Measurements from ENCODE around the gene MMP17.

Gene MMP17

DNA sequence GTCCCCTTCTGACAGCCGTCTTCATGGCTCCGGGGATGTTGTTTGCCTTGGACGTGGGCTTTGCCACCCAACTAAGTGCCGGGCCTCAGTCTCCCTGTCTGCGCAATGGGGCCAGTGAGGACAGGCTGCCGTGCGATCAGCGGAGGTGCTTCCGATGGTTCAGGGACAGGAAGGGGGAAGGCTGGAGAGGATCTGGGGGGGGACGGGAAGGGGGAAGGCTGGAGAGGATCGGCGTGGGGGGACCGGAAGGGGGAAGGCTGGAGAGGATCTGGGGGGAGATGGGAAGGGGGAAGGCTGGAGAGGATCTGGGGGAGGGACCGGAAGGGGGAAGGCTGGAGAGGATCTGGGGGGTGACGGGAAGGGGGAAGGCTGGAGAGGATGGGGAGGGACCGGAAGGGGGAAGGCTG, 3.4 kb downstream of the MMP17 start (continued):
- TF ChIP-seq, protein P1, sequence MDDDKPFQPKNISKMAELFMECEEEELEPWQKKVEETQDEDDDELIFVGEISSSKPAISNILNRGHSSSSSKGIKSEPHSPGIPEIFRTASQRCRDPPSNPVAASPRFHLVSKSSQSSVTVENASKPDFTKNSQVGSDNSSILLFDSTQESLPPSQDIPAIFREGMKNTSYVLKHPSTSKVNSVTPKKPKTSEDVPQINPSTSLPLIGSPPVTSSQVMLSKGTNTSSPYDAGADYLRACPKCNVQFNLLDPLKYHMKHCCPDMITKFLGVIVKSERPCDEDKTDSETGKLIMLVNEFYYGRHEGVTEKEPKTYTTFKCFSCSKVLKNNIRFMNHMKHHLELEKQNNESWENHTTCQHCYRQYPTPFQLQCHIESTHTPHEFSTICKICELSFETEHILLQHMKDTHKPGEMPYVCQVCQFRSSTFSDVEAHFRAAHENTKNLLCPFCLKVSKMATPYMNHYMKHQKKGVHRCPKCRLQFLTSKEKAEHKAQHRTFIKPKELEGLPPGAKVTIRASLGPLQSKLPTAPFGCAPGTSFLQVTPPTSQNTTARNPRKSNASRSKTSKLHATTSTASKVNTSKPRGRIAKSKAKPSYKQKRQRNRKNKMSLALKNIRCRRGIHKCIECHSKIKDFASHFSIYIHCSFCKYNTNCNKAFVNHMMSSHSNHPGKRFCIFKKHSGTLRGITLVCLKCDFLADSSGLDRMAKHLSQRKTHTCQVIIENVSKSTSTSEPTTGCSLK (tag by site-specific recombination; IDR thresholded peaks at IDR 0.05) = no peak
- TF ChIP-seq BCL11B (tag by site-specific recombination; IDR thresholded peaks at IDR 0.05; ENCODE audit: low read depth) = no peak
- TF ChIP-seq, protein P2, sequence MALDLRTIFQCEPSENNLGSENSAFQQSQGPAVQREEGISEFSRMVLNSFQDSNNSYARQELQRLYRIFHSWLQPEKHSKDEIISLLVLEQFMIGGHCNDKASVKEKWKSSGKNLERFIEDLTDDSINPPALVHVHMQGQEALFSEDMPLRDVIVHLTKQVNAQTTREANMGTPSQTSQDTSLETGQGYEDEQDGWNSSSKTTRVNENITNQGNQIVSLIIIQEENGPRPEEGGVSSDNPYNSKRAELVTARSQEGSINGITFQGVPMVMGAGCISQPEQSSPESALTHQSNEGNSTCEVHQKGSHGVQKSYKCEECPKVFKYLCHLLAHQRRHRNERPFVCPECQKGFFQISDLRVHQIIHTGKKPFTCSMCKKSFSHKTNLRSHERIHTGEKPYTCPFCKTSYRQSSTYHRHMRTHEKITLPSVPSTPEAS (tag by site-specific recombination; IDR thresholded peaks at IDR 0.05) = no peak
- no peak for TF ChIP-seq BCL11A (tag by site-specific recombination; IDR thresholded peaks at IDR 0.05; ENCODE audit: low read depth)
- TF ChIP-seq, protein P3, sequence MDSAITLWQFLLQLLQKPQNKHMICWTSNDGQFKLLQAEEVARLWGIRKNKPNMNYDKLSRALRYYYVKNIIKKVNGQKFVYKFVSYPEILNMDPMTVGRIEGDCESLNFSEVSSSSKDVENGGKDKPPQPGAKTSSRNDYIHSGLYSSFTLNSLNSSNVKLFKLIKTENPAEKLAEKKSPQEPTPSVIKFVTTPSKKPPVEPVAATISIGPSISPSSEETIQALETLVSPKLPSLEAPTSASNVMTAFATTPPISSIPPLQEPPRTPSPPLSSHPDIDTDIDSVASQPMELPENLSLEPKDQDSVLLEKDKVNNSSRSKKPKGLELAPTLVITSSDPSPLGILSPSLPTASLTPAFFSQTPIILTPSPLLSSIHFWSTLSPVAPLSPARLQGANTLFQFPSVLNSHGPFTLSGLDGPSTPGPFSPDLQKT (IDR thresholded peaks at IDR 0.05; ENCODE audit: borderline replicate concordance, low read depth, low read length) = no peak
- TF ChIP-seq ZNF473 (tag by site-specific recombination; IDR thresholded peaks at IDR 0.05) = no peak
- no peak for TF ChIP-seq ZNF37A (tag by site-specific recombination; IDR thresholded peaks at IDR 0.05)

GRCh38 chr12:131832321-131833231, 4.4 kb downstream of the MMP17 start:
- ChIA-PET POLR2A (no interaction called here), CTCF (no interaction called here)
- Histone ChIP-seq H3K4me3 (ENCODE audit: low read depth, low read length) (no peak overlapping the region), H3K4me1 (ENCODE audit: control insufficient read depth, insufficient read depth, low read length) (peaks cover 6% of the 10 kb centered on the region; the same call in 1 of the 2 replicates), H3K36me3 (ENCODE audit: control insufficient read depth in 2 of 2, insufficient read depth in 1 of 2, low read length in 2 of 2) (no peaks in the 10 kb centered on the region), H3K27ac (ENCODE audit: extremely low read depth, low read depth, low read length) (no peak overlapping the region), H3K9me3 (ENCODE audit: control insufficient read depth, insufficient read depth, low read depth, low read length) (no peaks in the 10 kb centered on the region)
- TF ChIP-seq REPIN1 (tag by site-specific recombination; IDR thresholded peaks at IDR 0.05; ENCODE audit: low read depth) (no peak), ZNF223 (tag by site-specific recombination; IDR thresholded peaks at IDR 0.05) (no peak), SP2 (tag by site-specific recombination; IDR thresholded peaks at IDR 0.05) (peak; percentile 42), ZNF274 (IDR thresholded peaks at IDR 0.05; ENCODE audit: low read length) (no peak), ZNF274 (tag by site-specific recombination; IDR thresholded peaks at IDR 0.05; ENCODE audit: borderline replicate concordance) (no peak), ZNF776 (tag by site-specific recombination; IDR thresholded peaks at IDR 0.05; ENCODE audit: borderline replicate concordance) (no peak), ZNF362 (tag by site-specific recombination; IDR thresholded peaks at IDR 0.05) (no peak), EGR2 (tag by site-specific recombination; IDR thresholded peaks at IDR 0.05; ENCODE audit: low read depth) (0 out of 2 replicates have a peak, but pooled peaks have one; percentile 5), ZBTB49 (tag by site-specific recombination; IDR thresholded peaks at IDR 0.05; ENCODE audit: low read depth) (no peak), WT1 (tag by site-specific recombination; IDR thresholded peaks at IDR 0.05) (no peak), ZBTB8A (tag by site-specific recombination; IDR thresholded peaks at IDR 0.05) (no peak), ZNF114 (tag by site-specific recombination; IDR thresholded peaks at IDR 0.05) (no peak), ZFP69B (tag by site-specific recombination; IDR thresholded peaks at IDR 0.05) (no peak), KLF1 (tag by site-specific recombination; IDR thresholded peaks at IDR 0.05) (peak; percentile 26; the same call in 1 of the 2 replicates), ZNF623 (tag by site-specific recombination; IDR thresholded peaks at IDR 0.05) (peak; percentile 89)
- TF ChIP-seq, protein P4, sequence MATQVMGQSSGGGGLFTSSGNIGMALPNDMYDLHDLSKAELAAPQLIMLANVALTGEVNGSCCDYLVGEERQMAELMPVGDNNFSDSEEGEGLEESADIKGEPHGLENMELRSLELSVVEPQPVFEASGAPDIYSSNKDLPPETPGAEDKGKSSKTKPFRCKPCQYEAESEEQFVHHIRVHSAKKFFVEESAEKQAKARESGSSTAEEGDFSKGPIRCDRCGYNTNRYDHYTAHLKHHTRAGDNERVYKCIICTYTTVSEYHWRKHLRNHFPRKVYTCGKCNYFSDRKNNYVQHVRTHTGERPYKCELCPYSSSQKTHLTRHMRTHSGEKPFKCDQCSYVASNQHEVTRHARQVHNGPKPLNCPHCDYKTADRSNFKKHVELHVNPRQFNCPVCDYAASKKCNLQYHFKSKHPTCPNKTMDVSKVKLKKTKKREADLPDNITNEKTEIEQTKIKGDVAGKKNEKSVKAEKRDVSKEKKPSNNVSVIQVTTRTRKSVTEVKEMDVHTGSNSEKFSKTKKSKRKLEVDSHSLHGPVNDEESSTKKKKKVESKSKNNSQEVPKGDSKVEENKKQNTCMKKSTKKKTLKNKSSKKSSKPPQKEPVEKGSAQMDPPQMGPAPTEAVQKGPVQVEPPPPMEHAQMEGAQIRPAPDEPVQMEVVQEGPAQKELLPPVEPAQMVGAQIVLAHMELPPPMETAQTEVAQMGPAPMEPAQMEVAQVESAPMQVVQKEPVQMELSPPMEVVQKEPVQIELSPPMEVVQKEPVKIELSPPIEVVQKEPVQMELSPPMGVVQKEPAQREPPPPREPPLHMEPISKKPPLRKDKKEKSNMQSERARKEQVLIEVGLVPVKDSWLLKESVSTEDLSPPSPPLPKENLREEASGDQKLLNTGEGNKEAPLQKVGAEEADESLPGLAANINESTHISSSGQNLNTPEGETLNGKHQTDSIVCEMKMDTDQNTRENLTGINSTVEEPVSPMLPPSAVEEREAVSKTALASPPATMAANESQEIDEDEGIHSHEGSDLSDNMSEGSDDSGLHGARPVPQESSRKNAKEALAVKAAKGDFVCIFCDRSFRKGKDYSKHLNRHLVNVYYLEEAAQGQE (tag by site-specific recombination; IDR thresholded peaks at IDR 0.05) = peak; percentile 37; the same call in 1 of the 2 replicates
